AG09319 (cell line): ENCODE data around the gene ESRRB.

Experiments
- DNase-seq: peaks from one replicate; pipeline ENCODE4 v3.0.0-alpha.2; 2010; ENCODE audit warnings: low read depth; ENCODE audit errors: extremely low read depth
- CTCF ChIP-seq: IDR thresholded peaks from 2 replicates; pipeline ENCODE4 v1.5.1; 2011; ENCODE audit warnings: low read depth, mild to moderate bottlenecking, inconsistent platforms, low read length, moderate library complexity

The ESRRB gene

GRCh38 chr14:76456200-76456599 lies 80.3 kb downstream of the ESRRB start:
- peak; percentile 36 for TF ChIP-seq CTCF
- no peak for DNase-seq

- DNase-seq = no peak
- TF ChIP-seq CTCF = no peak
These were observed 81.1 kb downstream of the ESRRB start for GRCh38 chr14:76456891-76457586.

DNA sequence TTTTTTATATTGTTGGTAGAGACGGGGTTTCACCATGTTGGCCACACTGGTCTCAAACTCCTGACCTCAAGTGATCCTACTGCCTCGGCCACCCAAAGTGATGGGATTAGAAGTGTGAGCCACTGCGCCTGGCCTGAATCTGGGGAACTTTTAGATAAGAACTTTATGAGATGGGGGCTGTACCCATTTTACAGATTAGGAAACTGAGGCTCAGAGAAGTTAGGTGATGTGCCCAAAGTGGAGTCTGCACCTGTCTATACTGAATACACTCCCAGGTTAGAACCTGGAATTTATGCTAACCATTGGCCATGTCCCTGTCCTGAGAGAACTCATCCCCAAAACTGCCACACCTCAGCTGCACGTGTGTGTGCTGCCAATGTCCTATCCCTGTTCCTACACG lies 81.9 kb downstream of the ESRRB start:
- no peak for DNase-seq
- TF ChIP-seq CTCF = no peak

GRCh38 chr14:76461886-76462285 lies 85.9 kb downstream of the ESRRB start:
- DNase-seq = no peak
- no peak for TF ChIP-seq CTCF

- DNase-seq = no peak
- no peak for TF ChIP-seq CTCF
These were observed 86.4 kb downstream of the ESRRB start for GRCh38 chr14:76462330-76462729.

DNA sequence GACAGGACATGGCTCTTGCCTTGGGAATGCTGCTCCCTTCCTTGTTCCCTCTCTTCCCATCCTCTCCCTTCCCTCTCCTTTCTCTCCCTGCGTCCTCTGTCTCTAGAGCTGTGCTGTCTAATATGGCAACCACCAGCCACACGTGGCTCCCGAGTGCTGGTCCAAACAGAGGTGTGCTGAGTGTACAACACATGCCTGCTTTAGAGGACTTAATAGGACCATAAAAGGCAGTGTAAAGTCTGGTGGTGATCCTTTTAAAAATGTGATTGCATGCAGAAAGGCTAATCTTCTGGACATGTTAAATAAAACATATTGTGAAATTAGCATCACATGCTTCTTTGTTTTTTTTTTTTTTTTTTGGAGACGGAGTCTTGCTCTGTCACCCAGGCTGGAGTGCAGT lies 87.2 kb downstream of the ESRRB start:
- TF ChIP-seq CTCF = no peak
- DNase-seq = no peak

- no peak for DNase-seq
- no peak for TF ChIP-seq CTCF
These were observed 88.9 kb downstream of the ESRRB start for GRCh38 chr14:76464856-76465255.
